ENCODE results near the gene ZNRD2. TPM values are rescaled to one million over a fixed set of nuclear protein-coding genes. Genes with fewer than 3 reads are reported as not detected.
A peak's percentile ranks its signal among the peaks of the same experiment; 100 is the strongest.

Gene ZNRD2
- total RNA-seq, 4 donors from 2014 or later = 28.2 to 79.1 (median 41.3) TPM

GRCh38 chr11:65538915-65539743 lies 31.1 kb upstream of the ZNRD2 start:
- Histone ChIP-seq H3K27ac (peak overlapping the region; percentile 80 to 93 (median 83)), H3K4me3 (replicated peaks in 1 of 3) (peak overlapping the region in 1 of 3 donors; percentile 39), H3K36me3 (peaks cover 13 to 24% of the 10 kb centered on the region in 2 donors), H3K4me1 (peaks cover 18 to 20% of the 10 kb centered on the region in 2 donors), H3K9me3 (no peaks in the 10 kb centered on the region), H3K27me3 (no peaks in the 10 kb centered on the region)
- TF ChIP-seq POLR2A (IDR thresholded peaks at IDR 0.05) (no peak), CTCF (IDR thresholded peaks at IDR 0.05) (no peak)
- intact Hi-C loops (cut with DNase I) = no loop called here
- WGBS, 2 donors = 83 to 85% methylated on average over 67 to 76 of the region's 92 CpGs
- no peak for DNase-seq

GRCh38 chr11:65539744-65540289 lies 30.5 kb upstream of the ZNRD2 start:
- TF ChIP-seq CTCF (IDR thresholded peaks at IDR 0.05) (peak in 1 of 6 experiments; percentile 44), POLR2A (IDR thresholded peaks at IDR 0.05) (peak in 1 of 2 donors; percentile 63)
- peak; percentile 83 to 87 for DNase-seq
- peaks cover 13 to 24% of the 10 kb centered on the region in 2 donors for H3K36me3 ChIP-seq
- no peaks in the 10 kb centered on the region for H3K9me3 ChIP-seq
- peak overlapping the region in 1 of 3 donors; percentile 39 for H3K4me3 ChIP-seq (replicated peaks in 1 of 3)
- WGBS, 2 donors = 40 to 52% methylated on average over 4 to 5 of the region's 60 CpGs
- H3K27me3 ChIP-seq = no peaks in the 10 kb centered on the region
- intact Hi-C loops (cut with DNase I) = no loop called here
- H3K27ac ChIP-seq = peak overlapping the region; percentile 80 to 93 (median 83)
- peaks cover 18 to 20% of the 10 kb centered on the region in 2 donors for H3K4me1 ChIP-seq

GRCh38 chr11:65540290-65541092 lies 29.8 kb upstream of the ZNRD2 start:
- no peaks in the 10 kb centered on the region for H3K9me3 ChIP-seq
- DNase-seq = peak; percentile 93 to 96
- 1% methylated on average over 14 to 34 of the region's 78 CpGs for WGBS, 2 donors
- no peaks in the 10 kb centered on the region for H3K27me3 ChIP-seq
- peaks cover 13 to 22% of the 10 kb centered on the region in 2 donors for H3K36me3 ChIP-seq
- H3K27ac ChIP-seq = peak overlapping the region; percentile 80 to 93 (median 83)
- intact Hi-C loops (cut with DNase I) = no loop called here
- peaks cover 18 to 20% of the 10 kb centered on the region in 2 donors for H3K4me1 ChIP-seq
- peak overlapping the region in 1 of 3 donors; percentile 39 for H3K4me3 ChIP-seq (replicated peaks in 1 of 3)
- TF ChIP-seq CTCF (IDR thresholded peaks at IDR 0.05) = peak; percentile 56 to 95 (median 88)
- TF ChIP-seq POLR2A (IDR thresholded peaks at IDR 0.05) = no peak

- Histone ChIP-seq H3K9me3 (no peaks in the 10 kb centered on the region), H3K36me3 (peaks cover 7 to 17% of the 10 kb centered on the region in 2 donors), H3K27ac (peak overlapping the region; percentile 80 to 93 (median 83)), H3K27me3 (no peaks in the 10 kb centered on the region), H3K4me3 (replicated peaks in 1 of 3) (peak overlapping the region in 1 of 3 donors; percentile 39), H3K4me1 (peaks cover 18 to 24% of the 10 kb centered on the region in 2 donors)
- WGBS, 2 donors = 58 to 80% methylated on average over 1 to 11 of the region's 18 CpGs
- TF ChIP-seq CTCF (IDR thresholded peaks at IDR 0.05) (peak in 1 of 6 experiments; percentile 0), POLR2A (IDR thresholded peaks at IDR 0.05) (no peak)
- peak in 1 of 2 donors; percentile 46 for DNase-seq
- intact Hi-C loops (cut with DNase I) = no loop called here
These were observed 28.9 kb upstream of the ZNRD2 start for GRCh38 chr11:65541093-65541982.
